HG03520 (cell line): Measurements from ENCODE around the gene LOC101059915.

Experiments used
- ATAC-seq: cut with Tn5 transposase; IDR thresholded peaks from one replicate; pipeline ENCODE4 v1.9.1; 2021; ENCODE audit warnings: mild to moderate bottlenecking, moderate library complexity; ENCODE audit not compliant: unreplicated experiment

LOC101059915 gene

DNA sequence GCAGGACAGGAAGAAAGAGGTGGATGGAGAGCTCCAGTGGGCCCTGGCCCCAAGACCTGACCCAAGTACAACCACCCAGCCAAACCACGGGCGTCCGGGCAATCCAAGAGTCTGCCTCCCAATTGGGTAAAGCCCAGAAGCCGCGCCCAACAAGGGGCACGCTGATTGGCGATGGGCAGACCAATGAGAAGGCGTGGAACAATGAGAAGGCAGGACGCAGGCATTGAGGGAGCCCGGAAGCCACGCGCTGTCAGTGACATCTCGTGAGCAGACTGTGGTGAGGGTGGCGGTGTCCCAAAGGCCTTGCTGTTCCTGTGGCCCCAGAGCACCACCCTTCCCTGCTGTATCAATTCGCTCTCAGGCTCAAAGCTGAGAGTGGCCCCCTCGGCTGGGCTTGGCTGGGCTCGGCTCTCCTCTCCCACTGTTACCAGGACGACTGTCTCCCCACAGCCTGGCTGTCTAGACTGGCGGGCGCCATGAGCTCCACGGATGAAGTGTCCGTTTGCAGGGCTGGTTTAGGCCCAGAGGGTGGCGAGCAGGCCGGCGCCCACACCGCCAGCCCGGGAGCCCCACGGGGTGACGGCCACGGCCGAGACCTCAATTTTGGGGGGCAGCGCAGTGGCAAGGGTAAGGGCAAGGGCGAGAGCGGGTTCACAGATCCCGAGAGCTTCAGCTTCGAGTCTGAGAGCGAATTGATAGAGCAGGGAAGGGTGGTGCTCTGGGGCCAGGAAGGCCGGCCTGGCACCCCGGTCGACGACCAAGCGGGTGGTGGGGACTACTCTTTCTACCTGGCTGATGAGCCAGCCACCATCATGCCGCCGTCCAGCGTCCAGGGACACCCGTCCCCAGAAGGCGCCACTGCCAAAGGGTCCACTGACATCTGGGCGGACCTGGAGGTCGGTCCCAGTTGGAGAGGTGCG is at the start of gene LOC101059915:
TSS of gene LOC101059915 (plus strand) at position 219 of the 920 bp plus-strand sequence.
- ATAC-seq = no peak

DNA sequence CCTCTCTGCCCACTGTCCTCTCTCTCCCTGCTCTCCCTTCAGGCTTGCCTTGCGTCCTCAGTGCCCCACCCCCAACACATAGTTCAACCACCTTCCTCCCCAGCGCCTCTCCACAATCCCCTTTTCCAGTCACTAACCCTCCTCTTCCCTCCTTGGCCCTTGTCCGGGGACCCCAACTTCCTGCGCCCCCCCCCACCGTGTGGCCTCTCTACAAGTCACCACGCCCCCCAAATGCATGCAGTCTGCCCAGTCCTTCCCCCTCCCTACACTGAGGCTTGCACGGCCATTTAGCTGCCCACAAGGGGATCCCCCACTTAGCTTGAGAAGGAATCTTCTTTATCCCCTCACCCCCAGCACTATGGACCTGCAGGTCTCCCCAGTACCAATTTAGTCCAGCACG is 49.6 kb upstream of the LOC101059915 start:
- ATAC-seq = no peak

DNA sequence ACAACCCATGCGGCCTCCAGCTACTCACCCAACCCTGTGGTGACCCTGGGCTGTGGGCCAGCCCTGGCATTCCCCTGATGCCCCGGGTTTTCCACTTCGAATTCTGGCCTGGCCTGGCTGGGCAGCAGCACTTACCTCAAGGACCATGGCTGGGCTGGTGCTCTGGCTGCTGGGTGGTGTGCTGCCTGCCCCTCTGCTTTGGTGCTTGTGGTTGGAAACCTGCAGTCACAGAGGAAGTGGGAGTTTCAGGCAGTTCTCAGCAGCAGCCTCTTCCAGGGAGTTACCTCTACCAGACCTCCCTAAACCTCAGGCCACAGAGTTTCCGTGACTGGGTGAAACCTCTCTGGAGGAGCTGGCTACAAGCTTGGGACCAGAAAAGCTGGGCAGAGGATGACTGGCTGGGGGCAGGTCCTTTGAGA is 49.0 kb upstream of the LOC101059915 start, which contains the start of gene CXCR3:
TSS of gene CXCR3 (minus strand) at position 209 of the 419 bp plus-strand sequence. CDS start at position 147, 62 bp downstream.
- ATAC-seq = peak; percentile 59

DNA sequence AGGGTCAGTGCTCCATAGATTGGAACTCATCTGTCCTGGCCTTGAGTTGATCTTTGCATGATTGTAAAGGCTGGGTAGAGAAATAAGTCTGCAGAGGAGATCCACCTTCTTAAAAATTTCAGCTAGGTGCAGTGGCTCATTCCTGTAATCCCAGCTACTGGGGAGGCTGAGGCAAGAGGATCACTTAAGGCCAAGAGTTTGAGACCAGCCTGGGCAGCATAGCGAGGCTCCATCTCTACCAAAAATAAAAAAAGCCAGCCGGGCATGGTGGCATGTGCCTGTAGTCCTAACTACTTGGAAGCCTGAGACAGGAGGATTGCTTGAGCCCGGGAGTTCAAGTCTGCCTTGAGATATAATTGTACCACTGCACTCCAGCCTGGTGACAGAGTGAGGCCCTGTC is 48.6 kb upstream of the LOC101059915 start:
- ATAC-seq = no peak

DNA sequence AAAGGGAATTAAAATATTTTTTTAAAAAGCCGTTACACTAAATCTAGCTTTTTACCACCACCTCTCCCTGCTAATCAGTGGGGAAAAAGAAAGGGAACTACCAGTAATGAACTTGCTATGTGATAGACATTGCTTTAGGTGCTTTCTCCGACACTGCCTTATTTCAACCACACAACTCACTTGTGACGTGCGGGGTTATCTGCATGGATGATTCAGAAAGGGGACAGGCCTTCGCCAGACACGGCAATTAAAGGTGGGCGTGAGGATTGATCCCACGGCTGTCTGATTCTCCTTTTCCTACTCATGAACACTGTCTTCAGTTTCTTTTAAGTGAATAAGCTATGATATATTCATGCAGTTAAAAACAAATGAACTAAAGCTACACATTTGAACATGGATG is 48.2 kb upstream of the LOC101059915 start:
- no peak for ATAC-seq

DNA sequence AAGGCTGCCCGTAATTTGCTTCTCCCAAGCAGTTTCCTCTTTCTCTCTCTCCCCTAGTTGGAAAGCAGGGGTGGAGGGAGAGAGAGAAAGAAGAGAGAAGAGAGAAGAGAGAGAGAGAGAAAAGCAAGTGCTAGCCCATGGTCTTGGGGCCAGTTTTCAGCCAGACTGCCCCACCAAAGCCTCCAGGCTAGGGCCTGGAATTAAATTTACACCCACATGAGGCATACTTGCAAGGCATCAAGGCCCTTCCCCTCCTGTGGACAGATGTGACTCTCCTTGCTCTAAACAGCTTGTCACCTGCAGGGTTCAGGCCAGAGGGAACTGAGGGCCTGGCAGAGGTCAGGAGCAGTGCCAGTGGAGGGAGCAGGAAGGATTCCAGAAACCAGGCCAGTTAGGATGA is 47.4 kb upstream of the LOC101059915 start:
- no peak for ATAC-seq

DNA sequence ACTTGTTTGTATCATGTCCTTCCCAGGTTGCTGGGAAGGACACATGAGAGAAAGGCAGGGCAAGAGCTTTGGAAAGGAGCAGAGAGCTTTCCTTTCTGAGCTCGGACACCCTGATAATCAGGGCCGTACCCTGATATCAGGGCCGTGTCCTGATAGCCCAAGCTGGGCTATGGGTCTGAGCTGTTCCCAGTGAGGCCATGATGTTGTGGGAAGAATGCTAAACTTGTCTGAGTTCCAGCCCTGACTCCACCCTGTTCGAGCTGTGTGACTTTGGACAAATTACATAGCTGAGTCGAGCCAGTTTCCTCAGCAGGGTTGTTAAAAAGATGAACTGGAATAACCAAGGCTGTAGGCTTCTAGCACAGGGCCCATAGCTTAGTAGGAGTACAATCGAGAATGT is 45.7 kb upstream of the LOC101059915 start:
- ATAC-seq = no peak

DNA sequence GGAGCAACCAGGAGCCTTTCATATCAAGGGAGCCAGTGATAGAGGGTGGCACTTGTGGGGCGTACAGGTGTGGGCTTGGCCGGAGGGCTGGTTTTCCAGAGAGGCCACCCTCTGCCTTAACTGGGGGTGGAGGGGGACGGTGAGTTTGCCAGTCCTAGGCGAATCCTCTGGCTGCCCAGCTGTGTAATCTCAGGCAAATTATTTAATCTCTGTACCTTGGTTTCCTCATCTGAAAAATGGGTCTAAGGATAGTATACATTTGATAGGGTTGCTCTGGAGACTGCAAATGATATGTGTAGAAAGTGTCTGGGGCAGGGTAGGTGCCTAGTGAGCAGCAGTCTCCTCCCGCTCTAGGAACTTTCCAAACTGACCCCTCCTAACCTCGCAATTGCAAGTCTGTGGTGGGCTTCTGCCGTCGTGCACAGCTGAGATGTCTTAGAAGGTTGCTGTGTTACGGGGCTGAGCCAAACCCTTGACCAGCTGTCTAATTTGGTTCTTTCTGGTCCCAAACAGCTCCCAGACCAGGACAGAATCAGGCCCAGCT is 45.2 kb upstream of the LOC101059915 start:
- ATAC-seq = no peak

DNA sequence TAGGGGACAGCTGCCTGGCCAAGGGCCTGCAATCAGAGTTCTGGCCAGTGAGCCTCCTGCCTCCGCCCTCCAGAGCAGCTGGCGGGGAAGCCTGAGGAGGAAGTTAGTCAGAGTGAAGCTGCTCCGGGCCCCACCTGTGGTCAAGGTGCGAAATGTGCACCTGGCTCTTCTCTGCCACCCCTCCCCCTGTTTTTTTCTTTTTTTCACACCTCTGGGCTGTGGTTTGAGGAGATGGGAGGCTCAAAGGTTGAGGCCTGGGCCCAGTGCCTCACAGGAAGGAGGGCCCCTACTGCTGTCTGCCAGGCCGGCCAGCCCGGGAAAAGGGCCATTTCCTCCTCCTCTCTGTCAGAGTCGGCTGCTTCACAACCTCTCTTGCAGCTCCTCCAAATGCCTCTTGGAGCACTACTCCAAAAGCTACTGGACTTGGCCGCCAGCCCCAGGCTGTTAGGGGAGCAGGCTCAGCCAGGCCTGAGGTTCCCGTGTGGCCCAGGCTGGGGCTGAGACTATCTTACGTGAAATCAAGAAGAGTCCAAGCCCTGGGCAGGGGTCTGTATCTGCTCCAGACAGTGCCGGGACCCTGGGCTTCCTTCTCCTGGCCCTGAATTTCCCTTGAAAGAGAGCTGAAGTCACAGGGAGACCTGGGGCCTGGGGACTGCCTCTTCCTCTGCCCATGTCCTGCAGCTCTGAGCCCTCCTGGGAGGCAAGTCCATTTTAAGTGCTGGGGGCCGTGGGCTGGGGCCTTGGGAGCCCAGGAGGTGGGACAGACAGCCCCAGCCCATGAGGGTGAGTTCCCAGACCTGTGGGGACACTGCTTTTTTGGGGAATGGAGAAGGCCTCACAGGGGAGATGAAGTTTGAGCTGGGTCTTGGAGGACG is 44.5 kb upstream of the LOC101059915 start:
- ATAC-seq = peak; percentile 43

DNA sequence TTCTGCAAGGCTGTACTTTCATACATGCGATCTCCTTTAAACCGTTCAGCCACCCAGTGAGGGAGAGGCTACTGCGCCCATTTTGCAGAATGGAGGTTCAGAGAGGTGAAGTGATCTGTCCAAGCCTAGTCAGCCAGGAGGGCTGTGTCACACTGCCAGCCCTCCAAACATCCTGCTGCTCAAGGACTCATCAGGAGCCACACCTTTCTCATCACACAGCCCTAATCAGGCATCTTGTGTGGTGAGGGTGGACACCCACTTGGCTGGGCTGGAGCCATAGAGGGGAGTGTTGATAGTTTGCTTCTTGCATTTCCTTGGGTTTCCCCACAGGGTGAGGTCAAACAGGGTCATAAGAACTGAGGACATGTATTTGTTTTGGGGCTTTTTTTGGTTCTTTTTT is 43.6 kb upstream of the LOC101059915 start:
- no peak for ATAC-seq

DNA sequence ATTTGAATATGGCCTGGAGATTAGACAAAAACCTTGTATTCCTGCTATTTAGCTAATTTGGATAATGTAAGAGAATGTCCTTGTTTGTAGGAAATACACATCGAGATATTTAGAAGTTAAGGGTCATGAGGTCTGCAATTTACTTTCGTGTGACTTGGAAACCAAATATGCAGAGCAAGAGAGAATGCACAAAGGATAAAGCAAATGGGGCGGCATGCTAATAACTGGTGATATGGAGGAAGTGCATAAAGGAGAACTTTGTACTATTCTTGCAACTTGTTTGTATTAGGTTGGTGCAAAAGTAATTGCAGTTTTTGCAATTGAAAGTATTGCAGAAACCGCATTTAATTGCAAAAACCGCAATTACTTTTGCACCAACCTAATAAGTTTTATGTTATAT is 41.9 kb upstream of the LOC101059915 start:
- no peak for ATAC-seq

DNA sequence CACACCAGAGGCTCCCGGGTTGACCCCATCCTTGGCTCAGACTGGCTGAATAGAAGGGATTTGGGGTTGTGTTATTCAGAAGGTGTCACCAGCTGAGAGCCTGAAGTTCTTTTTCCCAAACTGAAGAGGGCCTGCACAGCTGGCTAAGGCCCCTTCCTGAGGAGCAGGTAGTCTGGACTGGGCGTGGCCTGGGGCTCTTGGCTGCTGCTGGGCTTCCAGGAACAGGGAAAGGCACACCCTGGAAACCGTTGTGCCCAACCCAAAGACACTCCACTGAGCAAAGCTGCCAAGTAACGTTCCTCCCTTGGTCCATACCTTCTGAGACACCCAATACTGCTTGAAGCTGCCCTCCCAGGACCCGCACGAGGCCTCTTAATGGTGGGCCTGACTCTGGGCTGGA is 40.8 kb upstream of the LOC101059915 start:
- no peak for ATAC-seq

DNA sequence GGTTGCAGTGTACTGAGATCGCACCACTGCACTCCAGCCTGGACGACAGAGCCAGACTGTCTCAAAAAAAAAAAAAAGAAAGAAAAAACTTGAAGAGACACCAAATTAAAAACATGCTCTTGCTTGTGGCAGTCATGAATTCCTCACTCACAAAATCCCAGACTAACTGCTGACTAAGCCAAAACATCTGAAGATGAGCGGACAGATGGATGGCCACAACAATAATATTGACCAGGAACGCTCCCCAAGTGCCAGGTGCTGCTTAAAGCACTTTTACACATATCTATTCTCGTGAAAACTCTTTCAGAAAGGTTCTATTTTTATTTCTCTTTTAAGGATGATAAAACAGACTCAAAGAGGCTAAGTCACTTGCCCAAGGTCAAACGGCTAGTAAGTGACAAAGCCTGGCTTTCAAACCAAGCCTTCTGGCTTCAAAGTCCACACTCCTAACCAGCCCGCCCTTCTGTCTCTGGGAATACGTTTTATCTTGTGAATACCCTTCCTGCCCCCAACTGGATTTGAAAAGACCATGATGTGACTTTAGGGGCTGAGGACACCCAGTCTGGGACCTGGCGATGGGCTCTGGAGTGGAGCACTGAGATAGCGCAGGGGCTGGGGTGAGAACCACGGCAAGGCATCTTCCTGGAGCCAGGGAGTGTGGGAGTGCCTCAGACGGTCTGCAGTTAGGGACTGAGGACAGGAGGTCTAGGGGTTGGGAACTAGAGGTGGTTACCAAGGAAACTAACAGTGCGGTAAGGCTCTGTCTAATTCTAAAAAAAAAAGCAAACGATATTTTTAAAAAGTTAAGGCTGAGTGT is 39.5 kb upstream of the LOC101059915 start:
- no peak for ATAC-seq

DNA sequence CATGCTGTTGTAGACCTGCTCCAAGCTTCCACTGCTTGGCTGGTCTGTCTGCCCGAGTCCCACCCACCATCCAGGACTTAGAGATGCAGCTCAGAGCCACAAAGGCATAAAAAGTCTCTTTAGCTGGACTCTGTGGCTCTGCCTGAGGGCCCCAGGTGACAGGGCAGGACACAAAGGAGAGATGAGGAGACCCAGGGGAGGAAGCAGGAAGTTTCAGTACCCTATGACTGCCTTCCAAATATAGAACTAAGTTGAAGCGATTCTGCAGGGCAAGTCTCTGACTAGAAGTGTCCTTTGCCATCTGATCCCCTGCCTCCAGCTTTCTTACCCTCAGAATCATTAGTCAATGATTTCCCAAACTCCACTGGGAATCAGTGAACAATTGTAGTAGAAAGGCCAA is 37.9 kb upstream of the LOC101059915 start:
- peak; percentile 60 for ATAC-seq

DNA sequence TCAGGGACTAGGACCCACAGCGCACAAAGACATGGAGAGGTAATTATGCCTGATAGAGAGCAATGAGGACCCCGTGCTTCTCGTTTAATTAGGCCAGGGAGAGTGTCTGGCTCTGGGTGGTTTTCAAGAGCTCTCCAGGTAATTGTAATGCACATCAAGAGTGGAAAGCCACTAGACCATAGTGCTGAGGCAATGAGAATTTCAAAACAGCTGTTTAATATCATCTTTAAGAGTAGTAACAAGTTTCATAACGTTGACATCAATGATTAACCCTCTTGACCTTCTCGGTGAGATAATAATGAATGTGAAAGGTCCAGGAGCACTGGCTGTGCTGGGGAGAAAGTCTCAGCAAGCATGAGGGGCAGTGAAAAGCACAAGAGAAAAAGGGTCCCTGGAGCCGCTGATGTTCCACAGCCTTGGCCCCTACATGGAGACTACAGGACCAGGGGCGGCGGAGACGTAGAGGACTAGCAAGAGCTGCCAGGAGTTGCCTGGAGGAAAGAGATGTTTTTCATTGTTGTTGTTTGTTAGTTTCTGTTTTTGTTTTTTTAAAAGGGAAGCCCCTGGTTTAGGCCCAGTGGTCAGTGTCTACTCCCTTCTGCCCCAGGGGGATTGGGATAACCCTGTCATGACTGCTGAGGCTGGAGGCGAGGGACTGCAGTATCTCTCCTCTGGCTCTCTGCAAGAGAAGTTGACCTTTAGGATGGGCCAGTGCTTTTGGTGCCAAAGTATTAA is 34.3 kb upstream of the LOC101059915 start:
- ATAC-seq = no peak

DNA sequence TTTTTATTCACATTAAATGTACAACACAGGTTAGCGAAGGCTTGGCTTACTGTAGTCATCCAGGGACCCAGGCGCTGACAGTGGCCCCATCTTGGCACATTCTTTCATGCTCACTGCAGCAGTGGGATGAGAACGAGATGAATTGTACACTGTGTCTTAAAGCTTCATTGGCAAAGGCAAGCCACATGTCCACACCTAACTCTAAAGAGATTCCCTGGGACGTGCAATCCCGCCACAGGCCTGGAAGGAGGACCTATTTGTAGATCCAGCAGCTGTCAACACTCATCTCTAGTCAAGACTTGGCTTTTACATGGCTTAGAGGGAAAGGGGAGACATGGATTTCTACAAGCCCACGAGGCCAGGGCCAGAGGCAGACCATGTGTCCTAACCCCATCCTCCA is 33.0 kb upstream of the LOC101059915 start:
- ATAC-seq = no peak

DNA sequence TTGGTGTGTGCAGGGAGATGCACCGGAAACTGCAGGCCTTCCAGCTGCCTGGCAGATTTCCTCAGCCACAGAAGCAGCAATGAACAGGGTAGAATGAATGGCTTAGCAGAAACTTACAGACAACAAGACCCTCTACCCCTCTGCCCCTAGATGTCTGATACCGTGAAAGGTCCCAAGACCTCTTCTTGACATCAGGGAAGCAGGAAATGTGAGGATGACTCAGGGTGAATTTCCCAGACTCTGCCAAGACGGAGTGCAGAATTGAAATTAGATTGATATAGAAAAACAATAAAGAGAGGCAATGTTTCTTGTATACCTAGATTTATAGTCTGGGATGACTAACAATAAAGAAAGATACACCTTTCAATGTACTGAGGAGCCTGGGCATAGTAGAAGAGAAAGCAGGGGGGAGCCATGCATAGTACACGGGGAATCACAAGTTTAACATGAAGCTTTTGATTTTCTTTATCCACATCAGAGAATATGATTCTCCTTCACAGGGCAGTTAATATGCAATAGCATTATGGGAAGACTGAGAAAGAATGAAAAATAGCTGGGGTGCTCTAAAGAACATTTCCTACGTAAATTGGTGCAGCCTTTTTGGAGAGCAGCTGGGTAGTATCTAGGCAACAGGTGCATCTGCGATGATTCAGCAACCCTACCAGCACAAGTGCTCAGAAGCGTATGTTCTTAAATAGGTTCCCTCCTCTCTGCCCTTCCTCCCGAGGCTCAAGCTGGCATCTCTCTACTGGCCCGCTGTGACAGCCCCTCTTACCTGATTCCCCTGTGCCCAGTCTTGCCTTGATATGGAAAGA is 30.7 kb upstream of the LOC101059915 start:
- ATAC-seq = no peak

DNA sequence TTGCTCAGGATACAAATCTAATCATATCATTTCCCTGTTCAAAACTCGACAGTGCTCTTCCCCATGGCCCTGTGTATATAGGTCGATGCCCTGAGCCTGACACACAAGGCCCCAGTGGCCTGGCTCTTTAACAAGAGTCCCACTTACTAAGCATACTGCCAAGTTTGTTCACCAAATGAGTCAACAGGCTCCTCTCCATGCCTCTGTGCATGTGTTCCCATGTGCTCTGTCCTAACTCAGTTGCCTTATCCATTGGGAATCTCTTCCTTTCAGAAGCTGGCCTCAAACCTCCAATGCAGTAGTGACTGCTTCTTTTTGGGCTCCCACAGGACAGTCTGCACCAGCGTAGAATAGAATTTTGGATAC is 30.1 kb upstream of the LOC101059915 start:
- no peak for ATAC-seq

DNA sequence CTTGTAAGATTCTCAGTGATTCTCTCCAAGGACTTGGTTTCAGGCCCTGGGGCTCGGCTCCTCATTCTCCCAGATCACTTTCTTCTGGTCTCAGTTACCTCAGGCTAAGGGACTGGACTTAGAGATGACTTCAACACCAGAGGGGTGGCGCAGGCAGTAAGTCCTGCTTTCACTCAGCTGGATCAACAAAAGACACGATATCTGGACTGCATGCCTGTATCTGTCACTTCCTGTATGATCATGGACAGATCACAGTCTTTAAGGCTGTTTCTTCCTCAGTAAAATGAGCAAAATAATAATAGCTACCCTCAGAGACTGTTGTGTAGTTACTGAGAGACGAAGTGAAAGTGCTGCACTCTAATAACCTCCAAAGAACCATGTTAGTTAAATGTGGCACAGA is 29.5 kb upstream of the LOC101059915 start:
- ATAC-seq = no peak
